OCI-LY7 (cell line): Measurements from ENCODE around the gene APOBEC3G.

Experiments
- CTCF ChIP-seq: fragments of 200-600 bp; sonication (generic); conservative IDR thresholded peaks from 2 replicates; pipeline ENCODE4 v1.5.1; 2014; ENCODE audit warnings: mild to moderate bottlenecking, antibody characterized with exemption, low read length, moderate library complexity, mixed read lengths
- EZH2phosphoT487 ChIP-seq: fragments of 200-600 bp; sonication (generic); IDR thresholded peaks from 2 replicates; pipeline ENCODE4 v1.6.1; 2018; ENCODE audit warnings: low read depth, borderline replicate concordance, mild to moderate bottlenecking, mixed run types, antibody characterized with exemption, low read length, moderate library complexity, mixed read lengths

- TF ChIP-seq CTCF: peak; percentile 82
- no peak for TF ChIP-seq EZH2phosphoT487
Measured at GRCh38 chr22:39135092-39135896, 58.2 kb downstream of the APOBEC3G start.
